ENCODE data around the gene NFATC1.

The NFATC1 gene

GRCh38 chr18:79432376-79433120 is 36.8 kb downstream of the NFATC1 start:
- H3K27ac ChIP-seq (ENCODE audit: low read length), result no peak overlapping the region
- no peak overlapping the region for H3K4me3 ChIP-seq (ENCODE audit: low read length)
- H3K9me3 ChIP-seq (ENCODE audit: insufficient read depth, low read depth, low read length), result no peaks in the 10 kb centered on the region
- H3K27me3 ChIP-seq (ENCODE audit: insufficient read depth, low read length), result no peaks in the 10 kb centered on the region
- H3K9ac ChIP-seq (ENCODE audit: low read depth, low read length), result no peak overlapping the region
- no peaks in the 10 kb centered on the region for H3K4me1 ChIP-seq (ENCODE audit: insufficient read depth, low read length)
- no peaks in the 10 kb centered on the region for H3K36me3 ChIP-seq (ENCODE audit: insufficient read depth, low read depth, low read length)

- Histone ChIP-seq H3K4me3 (ENCODE audit: low read length) (no peak overlapping the region), H3K9ac (ENCODE audit: low read depth, low read length) (no peak overlapping the region), H3K27me3 (ENCODE audit: insufficient read depth, low read length) (no peaks in the 10 kb centered on the region), H3K9me3 (ENCODE audit: insufficient read depth, low read depth, low read length) (no peaks in the 10 kb centered on the region), H3K27ac (ENCODE audit: low read length) (no peak overlapping the region), H3K4me1 (ENCODE audit: insufficient read depth, low read length) (no peaks in the 10 kb centered on the region), H3K36me3 (ENCODE audit: insufficient read depth, low read depth, low read length) (no peaks in the 10 kb centered on the region)
Measured at GRCh38 chr18:79433431-79433830, 37.7 kb downstream of the NFATC1 start.

GRCh38 chr18:79434607-79435401 is 39.1 kb downstream of the NFATC1 start:
- Histone ChIP-seq H3K4me1 (ENCODE audit: insufficient read depth, low read length) (no peaks in the 10 kb centered on the region), H3K27ac (ENCODE audit: low read length) (no peak overlapping the region), H3K27me3 (ENCODE audit: insufficient read depth, low read length) (no peaks in the 10 kb centered on the region), H3K9ac (ENCODE audit: low read depth, low read length) (no peak overlapping the region), H3K9me3 (ENCODE audit: insufficient read depth, low read depth, low read length) (no peaks in the 10 kb centered on the region), H3K4me3 (ENCODE audit: low read length) (no peak overlapping the region), H3K36me3 (ENCODE audit: insufficient read depth, low read depth, low read length) (no peaks in the 10 kb centered on the region)

- no peaks in the 10 kb centered on the region for H3K27me3 ChIP-seq (ENCODE audit: insufficient read depth, low read length)
Measured at GRCh38 chr18:79436556-79437275, 41.0 kb downstream of the NFATC1 start.

GRCh38 chr18:79438089-79438897 is 42.6 kb downstream of the NFATC1 start:
- no peak overlapping the region for H3K27ac ChIP-seq (ENCODE audit: low read length)
- H3K4me1 ChIP-seq (ENCODE audit: insufficient read depth, low read length), result no peaks in the 10 kb centered on the region
- H3K4me3 ChIP-seq (ENCODE audit: low read length), result no peak overlapping the region
- H3K9me3 ChIP-seq (ENCODE audit: insufficient read depth, low read depth, low read length), result no peaks in the 10 kb centered on the region
- no peaks in the 10 kb centered on the region for H3K36me3 ChIP-seq (ENCODE audit: insufficient read depth, low read depth, low read length)
- H3K9ac ChIP-seq (ENCODE audit: low read depth, low read length), result no peak overlapping the region
- H3K27me3 ChIP-seq (ENCODE audit: insufficient read depth, low read length), result no peaks in the 10 kb centered on the region

More at GRCh38 chr18:79436556-79437275, 41.0 kb downstream of the NFATC1 start:
- Histone ChIP-seq H3K36me3 (ENCODE audit: insufficient read depth, low read depth, low read length) (no peaks in the 10 kb centered on the region), H3K9ac (ENCODE audit: low read depth, low read length) (no peak overlapping the region), H3K27ac (ENCODE audit: low read length) (no peak overlapping the region), H3K4me3 (ENCODE audit: low read length) (no peak overlapping the region), H3K4me1 (ENCODE audit: insufficient read depth, low read length) (no peaks in the 10 kb centered on the region), H3K9me3 (ENCODE audit: insufficient read depth, low read depth, low read length) (no peaks in the 10 kb centered on the region)

- no peaks in the 10 kb centered on the region for H3K4me1 ChIP-seq (ENCODE audit: insufficient read depth, low read length)
- H3K9ac ChIP-seq (ENCODE audit: low read depth, low read length), result no peak overlapping the region
- no peak overlapping the region for H3K4me3 ChIP-seq (ENCODE audit: low read length)
- H3K27me3 ChIP-seq (ENCODE audit: insufficient read depth, low read length), result no peaks in the 10 kb centered on the region
- H3K36me3 ChIP-seq (ENCODE audit: insufficient read depth, low read depth, low read length), result no peaks in the 10 kb centered on the region
- H3K9me3 ChIP-seq (ENCODE audit: insufficient read depth, low read depth, low read length), result no peaks in the 10 kb centered on the region
- no peak overlapping the region for H3K27ac ChIP-seq (ENCODE audit: low read length)
Measured at GRCh38 chr18:79438898-79439627, 43.3 kb downstream of the NFATC1 start.

GRCh38 chr18:79439628-79440023 is 43.9 kb downstream of the NFATC1 start:
- no peaks in the 10 kb centered on the region for H3K36me3 ChIP-seq (ENCODE audit: insufficient read depth, low read depth, low read length)
- H3K27me3 ChIP-seq (ENCODE audit: insufficient read depth, low read length), result no peaks in the 10 kb centered on the region
- no peaks in the 10 kb centered on the region for H3K4me1 ChIP-seq (ENCODE audit: insufficient read depth, low read length)
- no peak overlapping the region for H3K4me3 ChIP-seq (ENCODE audit: low read length)
- H3K9ac ChIP-seq (ENCODE audit: low read depth, low read length), result no peak overlapping the region
- no peaks in the 10 kb centered on the region for H3K9me3 ChIP-seq (ENCODE audit: insufficient read depth, low read depth, low read length)
- H3K27ac ChIP-seq (ENCODE audit: low read length), result no peak overlapping the region

GRCh38 chr18:79440316-79441110 is 44.8 kb downstream of the NFATC1 start:
- Histone ChIP-seq H3K9me3 (ENCODE audit: insufficient read depth, low read depth, low read length) (no peaks in the 10 kb centered on the region), H3K4me3 (ENCODE audit: low read length) (no peak overlapping the region), H3K9ac (ENCODE audit: low read depth, low read length) (no peak overlapping the region; the same call in 1 of the 2 replicates), H3K36me3 (ENCODE audit: insufficient read depth, low read depth, low read length) (no peaks in the 10 kb centered on the region), H3K27ac (ENCODE audit: low read length) (no peak overlapping the region), H3K4me1 (ENCODE audit: insufficient read depth, low read length) (no peaks in the 10 kb centered on the region), H3K27me3 (ENCODE audit: insufficient read depth, low read length) (no peaks in the 10 kb centered on the region)

GRCh38 chr18:79441420-79441819 is 45.7 kb downstream of the NFATC1 start:
- no peaks in the 10 kb centered on the region for H3K27me3 ChIP-seq (ENCODE audit: insufficient read depth, low read length)
- no peak overlapping the region for H3K9ac ChIP-seq (ENCODE audit: low read depth, low read length)
- H3K4me3 ChIP-seq (ENCODE audit: low read length), result no peak overlapping the region
- no peaks in the 10 kb centered on the region for H3K4me1 ChIP-seq (ENCODE audit: insufficient read depth, low read length)
- H3K9me3 ChIP-seq (ENCODE audit: insufficient read depth, low read depth, low read length), result no peaks in the 10 kb centered on the region
- no peak overlapping the region for H3K27ac ChIP-seq (ENCODE audit: low read length)
- H3K36me3 ChIP-seq (ENCODE audit: insufficient read depth, low read depth, low read length), result no peaks in the 10 kb centered on the region

- H3K27me3 ChIP-seq (ENCODE audit: insufficient read depth, low read length), result no peaks in the 10 kb centered on the region
- no peaks in the 10 kb centered on the region for H3K36me3 ChIP-seq (ENCODE audit: insufficient read depth, low read depth, low read length)
- no peak overlapping the region for H3K9ac ChIP-seq (ENCODE audit: low read depth, low read length)
- no peak overlapping the region for H3K4me3 ChIP-seq (ENCODE audit: low read length)
- H3K27ac ChIP-seq (ENCODE audit: low read length), result no peak overlapping the region
- H3K9me3 ChIP-seq (ENCODE audit: insufficient read depth, low read depth, low read length), result no peaks in the 10 kb centered on the region
- H3K4me1 ChIP-seq (ENCODE audit: insufficient read depth, low read length), result no peaks in the 10 kb centered on the region
Measured at GRCh38 chr18:79442508-79443221, 46.9 kb downstream of the NFATC1 start.
